Activated CD4-positive, alpha-beta T cell treated with anti-CD3 and anti-CD28 coated beads, Interleukin-2, amount 50 U/mL, for 24 hours (primary cell): Measurements from ENCODE around the gene PAOX.
A peak's percentile ranks its signal among the peaks of the same experiment; 100 is the strongest.
"Not testable (repeated sequence)": the region's sequence is repeated elsewhere in the genome, so short reads cannot be mapped to it uniquely, and the experiment has no call there.

Source experiments
- DNase-seq, 2 donors: peaks; one replicate each; pipeline ENCODE4 v3.0.0-alpha.2; 2020; ENCODE audit warnings: low read depth in 1 of 2, low spot score in 1 of 2

Gene PAOX

DNA sequence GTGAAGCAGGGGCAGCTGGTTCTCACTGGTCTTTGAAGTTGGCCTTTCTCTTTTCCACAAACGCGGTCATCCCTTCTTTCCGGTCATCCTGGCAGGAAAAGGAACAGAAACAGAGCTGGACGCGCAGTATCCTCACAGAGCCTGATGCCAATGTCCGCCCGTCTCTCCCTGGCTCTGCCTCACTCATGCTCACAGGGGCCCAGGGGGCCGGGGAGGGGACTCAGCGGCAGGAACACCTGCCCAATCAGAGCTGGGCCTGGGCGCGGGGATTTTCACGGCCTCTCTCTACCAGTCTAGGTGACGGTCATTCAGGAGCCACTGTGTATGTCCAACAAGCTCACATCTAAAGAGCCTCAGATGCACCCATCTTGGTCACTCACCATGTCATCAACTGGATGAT, 16.2 kb upstream of the PAOX start:
- no peak for DNase-seq

DNA sequence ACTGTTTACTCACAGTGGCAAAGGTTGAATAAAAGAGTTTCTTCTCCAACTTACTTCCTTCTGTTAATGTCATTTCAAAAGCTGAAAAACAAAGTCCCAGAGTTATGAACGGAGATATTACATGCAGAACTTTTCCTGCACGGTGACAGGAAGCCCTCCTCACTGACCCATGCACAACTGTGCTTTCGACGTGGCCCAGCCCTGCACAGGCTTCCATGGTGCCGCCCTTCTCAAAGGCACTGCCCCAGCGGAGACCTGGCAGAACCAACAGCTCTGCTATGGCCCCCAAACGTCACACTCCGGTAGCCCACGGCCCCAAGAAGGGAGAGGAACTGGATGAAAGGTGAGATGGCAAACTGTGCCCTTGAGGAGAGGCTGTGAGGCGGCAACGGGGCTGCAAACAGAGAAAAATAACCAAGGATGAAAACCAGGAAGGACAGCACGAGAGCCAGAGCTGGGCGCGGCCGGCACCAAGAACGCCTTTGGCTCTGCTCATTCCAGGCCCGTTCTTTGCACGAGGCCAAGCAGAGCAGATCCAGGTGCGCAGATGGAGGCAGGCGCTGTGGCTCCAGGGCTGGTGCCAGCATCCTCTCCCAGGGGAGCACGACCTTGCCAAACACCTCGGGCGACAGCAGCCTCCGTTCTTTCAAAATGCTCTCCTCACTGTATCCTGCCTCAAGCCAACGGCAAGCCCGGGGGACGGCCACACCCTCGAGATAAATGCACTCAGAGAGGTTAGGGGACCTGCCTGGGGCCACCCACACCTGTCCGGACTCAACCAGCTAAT, 14.2 kb upstream of the PAOX start:
- DNase-seq: no peak

DNA sequence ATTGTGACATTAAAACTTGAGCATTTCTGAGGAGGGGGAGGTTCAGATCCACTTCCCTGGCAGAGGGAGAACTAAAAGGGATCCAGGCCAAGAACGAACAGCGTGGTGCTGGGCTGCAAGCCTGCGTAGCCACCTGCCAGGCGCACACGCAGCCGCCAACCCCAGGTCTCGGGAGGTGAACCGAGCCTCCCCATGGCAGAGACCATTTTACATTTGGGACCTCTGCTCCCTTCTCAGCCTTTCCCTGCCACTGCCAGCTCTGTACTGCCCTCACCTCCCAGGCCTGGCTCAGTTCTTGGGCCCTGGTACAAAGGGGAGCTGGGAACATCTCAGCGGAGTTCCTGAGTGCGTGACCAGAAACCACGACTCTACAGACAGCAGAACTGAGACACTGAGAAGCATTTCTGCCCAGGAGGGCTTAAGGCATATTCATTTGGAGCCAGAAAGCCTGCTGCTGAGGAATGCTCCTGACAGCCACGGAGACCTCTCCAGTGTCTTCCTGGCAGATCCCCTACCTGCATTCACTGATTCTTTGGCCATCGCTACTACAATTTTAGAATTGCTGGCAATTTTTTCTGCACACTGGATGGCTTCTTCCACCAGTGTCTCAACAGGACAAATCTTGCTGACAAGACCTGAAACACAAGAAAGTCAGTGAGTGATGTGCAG, 13.5 kb upstream of the PAOX start:
- DNase-seq: no peak

DNA sequence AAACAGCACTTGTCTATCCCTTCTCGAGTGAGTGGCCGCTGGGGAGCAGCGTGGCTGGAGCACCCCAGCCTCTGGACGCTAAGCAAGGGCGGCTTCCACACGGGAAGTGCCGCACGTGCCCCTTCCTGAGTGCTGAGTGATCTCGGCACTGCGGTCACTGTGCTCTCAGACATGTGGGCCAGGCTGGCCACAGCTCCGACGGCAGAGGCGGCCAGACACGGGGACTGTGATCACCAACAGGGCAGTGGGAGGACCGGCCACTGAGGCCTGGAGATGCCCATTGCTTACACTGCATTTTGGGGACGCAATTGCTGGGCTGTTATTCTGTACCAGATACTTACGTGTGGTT, 13.0 kb upstream of the PAOX start:
- no peak for DNase-seq

DNA sequence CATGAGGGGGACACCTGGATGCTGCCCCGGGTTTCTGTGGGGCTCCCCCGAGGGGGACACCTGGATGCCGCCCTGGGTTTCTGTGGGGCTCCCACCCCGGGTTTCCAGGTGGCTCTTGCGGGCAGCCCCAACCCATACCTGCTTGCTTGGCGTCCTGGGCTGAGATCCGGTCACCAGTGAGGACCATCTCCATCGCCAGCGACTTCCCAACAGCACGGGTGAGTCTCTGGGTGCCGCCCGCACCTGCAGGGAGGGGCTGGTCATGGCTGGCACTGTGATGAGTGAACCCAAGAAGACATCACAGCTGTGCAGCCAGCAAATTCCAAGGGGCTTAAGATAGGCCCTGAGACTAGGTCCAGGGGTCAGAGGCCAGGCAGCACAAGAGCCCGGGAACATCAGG, 12.3 kb upstream of the PAOX start:
- DNase-seq: no peak

DNA sequence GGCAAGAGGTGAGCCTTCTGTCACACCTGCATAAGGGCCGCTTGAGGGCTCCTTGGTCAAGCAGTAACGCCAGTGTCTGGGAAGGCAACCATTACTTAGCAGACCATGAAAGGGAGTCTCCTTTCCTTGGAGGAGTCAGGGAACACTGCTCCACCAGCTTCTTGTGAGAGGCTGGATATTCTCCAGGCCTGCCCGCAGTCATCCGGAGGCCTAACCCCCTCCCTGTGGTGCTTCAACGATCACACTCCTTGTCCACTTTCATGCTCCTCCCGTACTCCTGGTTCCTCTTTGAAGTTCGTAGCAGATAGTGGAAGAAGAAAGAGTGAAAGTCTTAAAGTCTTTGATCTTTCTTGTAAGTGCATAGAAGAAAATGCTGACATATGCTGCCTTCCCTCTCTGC, 11.6 kb upstream of the PAOX start:
- DNase-seq: not testable (repeated sequence)

DNA sequence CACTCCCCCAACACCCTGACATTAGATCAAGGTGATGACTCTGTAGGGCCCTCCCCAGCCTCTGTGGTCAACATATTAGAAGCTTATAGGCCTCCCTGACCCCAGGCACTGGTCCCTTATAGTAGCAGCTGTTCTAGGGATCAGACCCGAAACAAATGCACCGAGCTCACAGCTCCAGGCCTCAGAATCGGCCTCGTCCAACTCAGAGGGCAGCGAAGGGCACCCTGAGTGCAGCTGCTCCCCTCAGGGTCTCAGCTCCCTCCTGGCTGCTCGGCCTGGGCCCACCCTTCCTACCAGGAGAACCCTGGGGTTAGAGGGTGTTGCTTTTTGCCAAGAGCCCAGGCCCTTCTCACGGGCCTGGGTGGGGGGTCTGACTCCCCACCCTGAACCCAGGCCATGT, 10.9 kb upstream of the PAOX start:
- no peak for DNase-seq

DNA sequence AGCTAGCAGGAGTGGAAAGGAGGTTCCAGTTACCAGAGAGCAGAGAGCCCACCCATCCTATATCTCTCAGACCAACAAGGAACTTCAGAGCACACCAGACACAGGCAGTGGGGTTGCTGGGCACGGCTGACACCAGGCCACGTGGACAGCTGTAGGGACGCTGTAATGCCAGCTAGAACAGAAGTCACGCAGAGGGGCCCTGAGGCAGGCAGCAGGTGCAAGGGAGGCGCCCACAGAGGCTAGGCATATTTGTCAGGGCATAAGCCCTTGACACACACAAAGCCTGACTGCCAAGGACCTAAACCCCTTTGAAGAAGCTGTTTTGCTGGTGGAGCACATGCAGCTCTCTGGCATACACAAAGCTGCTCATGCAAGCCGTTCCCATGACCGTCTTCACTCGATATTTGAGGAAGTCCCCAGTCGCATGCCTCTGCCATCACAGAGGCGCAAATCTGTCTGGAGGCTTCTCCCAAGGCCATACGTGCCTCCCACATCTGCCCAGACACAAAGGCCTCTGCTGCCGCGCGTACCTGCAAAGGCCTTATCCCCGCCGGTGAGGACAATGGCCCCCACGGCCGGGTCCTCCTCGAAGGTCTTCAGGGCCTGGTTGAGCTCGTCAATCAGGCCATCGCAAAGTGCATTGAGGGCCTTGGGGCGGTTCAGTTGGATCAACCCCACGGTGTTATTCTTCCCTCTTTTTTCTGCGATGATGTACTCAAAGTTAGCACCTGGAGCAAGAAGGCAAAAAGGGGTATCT, 8.9 kb upstream of the PAOX start:
- no peak for DNase-seq

DNA sequence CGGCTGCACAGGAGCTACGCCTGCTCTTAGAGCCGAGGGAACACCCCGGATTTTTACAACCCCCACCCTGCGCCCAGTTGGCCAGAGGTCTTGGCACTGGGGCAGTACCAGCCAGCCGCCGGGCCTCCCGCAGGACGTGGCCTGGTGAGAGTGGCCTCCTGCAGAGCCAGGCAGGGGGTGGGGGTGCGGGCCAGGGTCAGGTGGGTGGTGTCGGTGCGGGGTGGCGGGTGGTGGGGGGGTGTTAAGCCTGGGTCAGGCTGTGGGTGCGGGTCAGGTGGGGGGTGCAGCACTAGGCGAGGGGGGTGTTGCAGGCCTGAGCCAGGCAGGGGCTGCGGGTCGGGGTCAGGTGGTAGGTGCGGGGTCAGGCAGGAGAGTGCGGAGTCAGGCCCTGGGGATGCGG, 6.6 kb upstream of the PAOX start:
- DNase-seq: no peak

DNA sequence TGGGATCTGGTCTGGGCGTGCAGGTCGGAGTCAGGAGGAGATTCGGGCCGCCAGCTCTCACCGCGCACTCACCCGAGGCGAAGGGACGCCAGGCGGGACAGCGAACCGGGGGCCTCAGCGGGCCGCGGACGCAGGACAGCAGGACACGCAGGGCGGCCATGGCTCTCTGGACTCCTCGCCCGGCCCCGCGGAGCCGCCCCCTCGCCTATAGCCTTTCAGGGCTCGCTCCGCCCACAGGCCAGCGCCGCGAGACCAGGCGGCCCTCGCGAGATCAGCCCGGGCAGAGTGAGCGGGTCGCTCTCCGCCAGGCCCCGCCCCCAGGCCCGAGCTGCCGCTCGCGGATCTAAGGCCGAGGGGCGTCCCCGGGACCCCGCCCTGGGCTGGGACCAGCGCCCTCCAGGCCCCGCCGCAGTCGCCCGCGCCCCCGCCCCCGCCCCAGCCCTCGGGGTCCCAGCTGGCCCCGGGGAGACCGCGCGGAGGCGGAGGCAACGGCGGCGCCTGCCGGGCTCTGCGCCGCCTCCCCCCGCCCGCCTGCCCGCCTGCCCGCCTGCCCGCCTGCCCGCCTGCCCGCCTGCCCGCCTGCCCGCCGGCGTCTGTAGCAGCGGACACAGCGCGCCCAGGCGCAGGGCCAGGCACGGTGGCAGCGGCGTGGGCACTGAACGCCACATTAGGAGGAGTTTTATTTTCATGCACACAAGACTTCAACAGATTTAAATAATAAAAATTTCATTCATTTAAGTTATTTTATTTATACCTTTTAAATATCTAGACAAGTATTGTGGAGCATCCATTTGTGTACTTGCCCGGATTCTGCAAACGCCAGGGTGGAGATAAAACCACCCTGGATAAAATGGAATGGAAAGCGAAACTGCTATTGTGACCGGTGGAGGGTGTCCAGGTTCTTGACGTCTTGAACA, 5.6 kb upstream of the PAOX start, which contains the start of gene ECHS1:
Gene ECHS1, minus strand, starts transcription at position 181 of the 917 bp plus-strand sequence. Its CDS starts 21 bp downstream, at position 160.
- peak; percentile 84 to 88 for DNase-seq

DNA sequence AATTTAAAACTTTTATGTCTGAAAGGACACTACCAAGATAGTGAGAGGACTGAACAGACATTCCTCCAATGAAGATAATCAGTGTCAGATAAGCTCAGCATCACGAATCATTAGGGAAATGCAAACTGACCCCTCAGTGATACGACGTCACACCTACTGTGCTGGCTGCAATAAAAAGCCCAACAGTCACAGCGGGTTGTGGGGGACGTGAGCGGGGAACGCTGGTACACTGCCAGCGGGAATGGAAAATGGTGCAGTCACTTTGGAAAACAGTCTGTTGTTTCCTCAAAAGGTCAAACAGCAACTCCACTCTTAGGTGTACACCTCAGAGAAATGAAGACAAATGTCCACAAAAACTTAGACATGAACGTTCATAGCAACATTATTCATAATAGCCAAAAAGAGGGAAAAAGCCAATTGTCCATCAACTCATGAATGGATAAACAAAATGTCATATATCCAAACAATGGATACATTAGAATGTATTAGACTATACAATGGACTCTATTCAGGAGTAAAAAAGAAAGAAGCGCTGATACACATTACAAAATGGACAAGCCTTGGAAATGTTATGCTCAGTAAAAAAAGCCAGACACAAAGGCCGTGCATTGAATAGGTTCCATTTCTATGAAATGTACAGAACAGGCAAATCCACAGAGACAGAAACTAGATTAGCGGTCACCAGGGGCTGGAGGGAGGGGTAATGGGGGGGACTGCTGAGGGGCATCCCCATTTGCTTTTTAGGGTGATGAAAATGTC, 3.5 kb upstream of the PAOX start:
- no peak for DNase-seq

DNA sequence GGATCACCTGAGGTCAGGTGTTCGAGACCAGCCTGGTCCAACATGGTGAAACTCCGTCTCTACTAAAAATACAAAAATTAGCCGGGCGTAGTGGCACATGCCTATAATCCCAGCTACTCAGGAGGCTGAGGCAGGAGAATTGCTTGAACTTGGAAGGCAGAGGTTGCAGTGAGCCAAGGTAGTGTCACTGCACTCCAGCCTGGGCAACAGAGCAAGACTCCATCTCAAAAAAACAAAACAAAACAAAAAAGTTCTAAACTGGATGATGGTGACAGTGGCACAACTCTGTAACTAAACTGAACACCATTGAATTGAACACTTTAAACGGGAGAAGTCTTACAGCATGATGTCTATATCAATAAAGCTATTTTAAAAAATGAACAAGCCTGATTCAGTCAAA, 2.9 kb upstream of the PAOX start:
- not testable (repeated sequence) for DNase-seq

DNA sequence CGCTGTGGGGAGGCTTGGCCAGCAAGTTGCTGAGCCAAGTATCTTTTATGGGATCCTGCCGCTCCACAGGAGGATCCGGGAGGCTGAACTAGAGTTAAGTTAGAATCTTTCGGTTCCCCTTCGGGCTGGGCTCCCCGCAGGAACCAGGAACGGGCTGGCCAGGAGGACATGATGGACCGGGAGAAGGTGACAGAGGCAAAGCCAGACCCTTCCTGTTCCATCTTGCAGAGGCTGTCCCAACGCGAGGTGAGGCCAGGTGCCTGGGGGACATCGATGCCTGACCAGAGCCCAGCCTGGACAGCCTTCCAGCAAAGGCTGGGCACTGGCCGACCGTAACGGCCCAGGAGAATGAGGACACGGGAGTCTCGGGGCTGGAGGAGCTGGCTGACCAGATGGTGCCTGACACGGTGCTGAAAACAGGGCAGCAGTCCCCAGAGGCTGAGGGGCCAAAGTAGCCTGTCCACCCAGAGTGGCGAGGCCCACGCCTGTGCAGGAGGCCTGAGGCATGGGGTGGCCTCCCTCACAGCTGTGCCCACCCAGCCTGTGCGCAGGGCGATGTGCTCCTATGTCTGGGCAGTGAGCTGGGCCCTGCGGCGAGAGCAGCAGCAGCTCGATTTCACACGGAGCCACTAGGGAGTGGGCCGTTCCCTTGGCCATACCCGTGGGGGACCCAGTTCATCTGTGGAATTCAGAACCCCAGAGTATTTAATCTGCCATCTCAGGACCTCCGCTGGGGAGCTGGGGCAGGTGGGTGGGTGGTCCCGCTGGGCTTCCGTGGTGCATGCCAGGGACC, 1.8 kb upstream of the PAOX start:
- DNase-seq: no peak

DNA sequence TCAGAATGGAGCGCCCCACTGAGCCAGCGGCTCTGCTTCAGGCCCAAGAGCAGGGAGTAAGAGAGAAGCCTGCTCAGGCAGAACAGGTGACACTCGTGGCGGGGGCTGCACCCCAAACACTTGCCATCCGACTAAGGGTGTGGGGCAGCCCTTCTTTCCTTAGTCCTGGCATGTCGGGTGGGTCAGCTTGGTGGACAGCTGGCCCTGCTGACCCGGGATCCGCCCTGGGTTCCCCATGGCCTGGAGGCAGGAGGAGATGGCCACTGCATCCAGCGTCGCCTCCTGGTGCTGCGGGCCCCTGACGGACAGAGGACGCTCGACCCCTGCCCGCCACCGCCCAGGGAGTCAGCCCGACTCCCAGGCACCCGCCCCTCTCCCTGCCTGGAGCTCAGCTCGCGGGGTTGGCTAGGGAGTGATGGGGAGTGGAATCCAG, 1.2 kb upstream of the PAOX start:
- DNase-seq: no peak

DNA sequence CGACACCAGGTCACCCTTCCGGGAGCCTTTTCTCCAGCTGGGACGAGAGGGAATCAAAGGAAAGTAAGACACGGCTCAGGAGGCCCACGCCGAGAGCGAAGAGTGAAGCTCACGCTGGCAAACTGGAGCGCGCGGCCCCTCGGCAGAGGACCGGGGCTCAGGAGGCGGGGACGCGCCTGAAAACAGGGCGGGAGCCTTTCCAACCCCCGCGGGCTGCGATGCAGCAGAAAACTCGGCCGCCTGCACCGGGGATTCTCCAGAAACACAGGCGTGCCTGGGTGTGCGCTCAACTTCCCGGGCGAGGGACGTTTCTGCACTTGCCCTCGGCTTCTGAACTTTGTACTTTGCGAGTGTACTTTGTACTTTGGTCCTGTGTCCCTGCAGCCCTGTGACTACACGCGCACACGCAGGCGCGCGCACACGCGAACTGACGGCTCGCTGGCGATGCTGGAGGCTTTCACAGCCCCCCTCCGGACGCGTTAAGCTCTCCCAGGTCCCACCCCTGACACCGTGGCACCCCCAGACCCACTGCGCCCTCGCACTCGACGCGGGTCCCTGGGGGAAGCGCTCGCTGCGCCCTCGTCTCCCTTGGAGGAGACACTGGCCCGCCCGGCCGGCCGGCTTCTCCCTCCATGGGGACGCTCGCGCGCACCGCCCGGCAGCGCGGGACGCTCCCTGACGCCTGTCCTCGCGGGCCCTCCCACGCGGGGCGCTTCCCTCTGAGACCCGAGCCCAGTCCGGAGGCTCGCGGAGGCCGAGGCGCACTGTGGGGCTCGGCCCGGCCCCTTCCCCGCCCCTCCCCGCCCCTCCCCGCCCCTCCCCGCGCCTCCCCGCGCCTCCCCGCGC, 588 bp upstream of the PAOX start:
- peak in 1 of 2 donors; percentile 37 for DNase-seq

DNA sequence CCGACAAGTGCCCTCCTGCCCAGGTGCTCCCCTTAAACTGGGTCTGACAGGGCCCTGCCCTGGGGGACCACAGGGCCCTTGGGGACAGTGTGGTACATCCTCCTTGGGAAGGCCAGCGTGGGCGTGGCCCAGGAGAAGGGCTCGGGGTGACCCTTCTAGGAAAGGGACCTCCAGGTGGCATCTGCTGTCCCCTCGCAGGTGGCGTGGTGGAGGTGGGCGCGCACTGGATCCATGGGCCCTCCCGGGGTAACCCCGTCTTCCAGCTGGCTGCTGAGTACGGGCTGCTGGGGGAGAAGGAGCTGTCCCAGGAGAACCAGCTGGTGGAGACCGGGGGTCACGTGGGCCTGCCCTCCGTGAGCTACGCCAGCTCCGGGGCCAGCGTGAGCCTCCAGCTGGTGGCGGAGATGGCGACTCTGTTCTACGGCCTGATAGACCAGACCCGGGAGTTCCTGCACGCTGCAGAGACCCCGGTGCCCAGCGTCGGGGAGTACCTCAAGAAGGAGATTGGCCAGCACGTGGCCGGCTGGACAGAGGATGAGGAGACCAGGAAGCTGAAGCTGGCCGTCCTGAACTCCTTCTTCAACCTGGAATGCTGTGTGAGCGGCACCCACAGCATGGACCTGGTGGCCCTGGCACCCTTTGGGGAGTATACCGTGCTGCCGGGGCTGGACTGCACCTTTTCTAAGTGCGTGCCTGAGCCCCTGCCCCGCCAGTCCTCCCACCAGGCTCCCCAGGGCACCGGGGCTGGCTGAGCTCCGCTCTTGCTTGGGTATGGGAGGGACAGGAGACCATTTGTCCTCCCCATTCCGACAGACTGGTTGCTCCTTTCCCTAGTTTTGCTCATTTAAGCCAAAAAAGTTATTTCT, 972 bp downstream of the PAOX start:
- no peak for DNase-seq

DNA sequence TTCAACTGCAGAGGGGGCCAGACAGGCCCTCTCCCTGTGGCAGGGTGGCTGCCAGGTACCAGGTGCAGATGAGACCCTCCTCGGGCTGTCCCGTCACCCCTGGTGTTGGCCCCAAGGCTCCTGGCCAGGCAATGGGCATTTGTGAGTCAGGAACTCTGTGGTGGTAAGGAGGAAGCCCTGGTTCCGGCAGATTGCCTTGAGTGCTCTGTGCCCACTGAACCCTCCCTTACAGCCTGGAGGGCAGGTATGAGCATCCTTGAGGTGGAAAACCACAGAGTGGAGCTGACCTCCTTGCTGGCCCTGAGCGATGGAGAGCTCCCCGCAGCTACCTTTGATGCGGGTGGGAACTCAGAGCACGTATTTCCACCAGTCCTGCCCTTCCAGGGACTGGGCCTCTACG, 2.0 kb downstream of the PAOX start:
- no peak for DNase-seq

DNA sequence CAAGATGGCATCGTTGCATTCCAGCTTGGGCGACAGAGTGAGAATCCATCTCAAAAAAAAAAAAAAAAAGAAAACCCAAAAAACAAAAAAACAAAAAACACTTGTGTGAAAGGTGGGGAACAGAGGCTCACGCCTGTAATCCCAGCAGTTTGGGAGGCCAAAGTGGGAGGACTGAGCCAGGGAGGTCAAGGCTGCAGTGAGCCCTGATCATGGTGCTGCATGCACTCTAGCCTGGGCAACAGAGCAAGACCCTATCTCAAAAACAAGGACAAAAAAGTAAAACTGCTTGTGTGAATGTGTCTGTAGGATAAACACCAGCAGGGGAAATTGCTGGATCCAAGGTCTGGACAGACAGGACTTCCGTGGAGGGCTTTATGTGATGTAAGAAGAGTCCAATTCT, 4.5 kb downstream of the PAOX start:
- DNase-seq: no peak
